ENCODE measurements around the gene PLEKHO2. TPM values are rescaled to one million over a fixed set of nuclear protein-coding genes. Genes with fewer than 3 reads are reported as not detected.

PLEKHO2 gene
- total RNA-seq, 2 donors from 2014 or later: 8.6 to 31.8 TPM

DNA sequence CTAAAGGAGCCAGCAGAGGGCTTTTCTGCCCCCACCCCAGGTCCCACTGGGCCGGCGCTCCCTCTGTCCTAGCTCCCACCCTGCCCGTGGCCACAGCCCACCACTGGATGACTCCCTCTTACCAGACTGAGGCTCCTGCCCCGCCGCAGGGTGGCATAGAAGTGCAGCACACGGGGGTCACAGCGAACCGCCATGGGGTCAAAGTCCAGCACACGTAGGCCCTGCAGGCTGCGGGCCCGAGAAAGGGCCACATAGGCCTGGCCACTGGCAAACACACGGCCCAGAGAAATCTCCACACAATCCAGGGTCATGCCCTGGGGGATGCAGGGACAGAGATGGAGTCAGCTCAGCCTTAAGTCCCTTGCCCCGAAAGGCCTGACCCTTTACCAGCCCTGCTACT, 25.3 kb upstream of the PLEKHO2 start:
- no peak for DNase-seq (ENCODE audit: low spot score)
- Histone ChIP-seq H3K27ac (no peak overlapping the region), H3K9me3 (no peaks in the 10 kb centered on the region), H3K4me3 (no peak overlapping the region), H3K36me3 (no peaks in the 10 kb centered on the region), H3K27me3 (replicated peaks; ENCODE audit: insufficient read depth) (no peaks in the 10 kb centered on the region), H3K4me1 (replicated peaks) (no peaks in the 10 kb centered on the region)
- no peak for TF ChIP-seq POLR2AphosphoS5 (IDR thresholded peaks at IDR 0.05)
- TF ChIP-seq POLR2A (IDR thresholded peaks at IDR 0.05): no peak
- TF ChIP-seq, protein P1, sequence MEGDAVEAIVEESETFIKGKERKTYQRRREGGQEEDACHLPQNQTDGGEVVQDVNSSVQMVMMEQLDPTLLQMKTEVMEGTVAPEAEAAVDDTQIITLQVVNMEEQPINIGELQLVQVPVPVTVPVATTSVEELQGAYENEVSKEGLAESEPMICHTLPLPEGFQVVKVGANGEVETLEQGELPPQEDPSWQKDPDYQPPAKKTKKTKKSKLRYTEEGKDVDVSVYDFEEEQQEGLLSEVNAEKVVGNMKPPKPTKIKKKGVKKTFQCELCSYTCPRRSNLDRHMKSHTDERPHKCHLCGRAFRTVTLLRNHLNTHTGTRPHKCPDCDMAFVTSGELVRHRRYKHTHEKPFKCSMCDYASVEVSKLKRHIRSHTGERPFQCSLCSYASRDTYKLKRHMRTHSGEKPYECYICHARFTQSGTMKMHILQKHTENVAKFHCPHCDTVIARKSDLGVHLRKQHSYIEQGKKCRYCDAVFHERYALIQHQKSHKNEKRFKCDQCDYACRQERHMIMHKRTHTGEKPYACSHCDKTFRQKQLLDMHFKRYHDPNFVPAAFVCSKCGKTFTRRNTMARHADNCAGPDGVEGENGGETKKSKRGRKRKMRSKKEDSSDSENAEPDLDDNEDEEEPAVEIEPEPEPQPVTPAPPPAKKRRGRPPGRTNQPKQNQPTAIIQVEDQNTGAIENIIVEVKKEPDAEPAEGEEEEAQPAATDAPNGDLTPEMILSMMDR (IDR thresholded peaks at IDR 0.05): no peak
- intact Hi-C loops (cut with DNase I): no loop called here
- 100% methylated on average over 7 of the region's 13 CpGs for WGBS

DNA sequence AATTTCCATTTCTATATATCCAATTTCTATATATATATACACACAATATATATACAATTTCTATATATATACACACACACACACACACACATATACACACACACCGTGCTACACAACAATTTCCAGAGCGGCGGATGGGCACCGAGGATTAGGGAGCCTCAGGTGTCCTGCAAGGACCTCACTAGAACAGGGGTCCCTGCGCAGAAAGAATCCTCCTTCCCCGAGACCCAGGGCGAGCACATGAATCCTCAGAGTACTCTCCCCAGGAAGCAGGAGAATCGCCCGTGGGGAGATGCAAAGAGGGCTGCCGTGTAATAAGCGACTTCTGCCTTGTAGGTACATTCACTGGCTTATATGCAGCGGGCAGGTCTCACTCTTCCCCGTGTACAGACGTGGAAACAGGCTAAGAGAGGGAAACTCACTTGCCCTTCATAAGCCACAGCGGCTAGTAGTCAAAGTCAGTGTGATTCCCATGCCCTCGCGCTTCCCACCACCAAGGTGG, 16.7 kb upstream of the PLEKHO2 start:
- no peak overlapping the region for H3K27ac ChIP-seq
- no peaks in the 10 kb centered on the region for H3K9me3 ChIP-seq
- WGBS: 3% methylated on average over 17 of the region's 17 CpGs
- no peak for DNase-seq (ENCODE audit: low spot score)
- no peaks in the 10 kb centered on the region for H3K27me3 ChIP-seq (replicated peaks; ENCODE audit: insufficient read depth)
- intact Hi-C loops (cut with DNase I): no loop called here
- peaks cover 4% of the 10 kb centered on the region for H3K4me1 ChIP-seq (replicated peaks)
- TF ChIP-seq POLR2A (IDR thresholded peaks at IDR 0.05) (no peak), POLR2AphosphoS5 (IDR thresholded peaks at IDR 0.05) (no peak)
- TF ChIP-seq, protein P1 (IDR thresholded peaks at IDR 0.05): no peak
- no peaks in the 10 kb centered on the region for H3K36me3 ChIP-seq
- peak overlapping the region; percentile 4 to 34 for H3K4me3 ChIP-seq

DNA sequence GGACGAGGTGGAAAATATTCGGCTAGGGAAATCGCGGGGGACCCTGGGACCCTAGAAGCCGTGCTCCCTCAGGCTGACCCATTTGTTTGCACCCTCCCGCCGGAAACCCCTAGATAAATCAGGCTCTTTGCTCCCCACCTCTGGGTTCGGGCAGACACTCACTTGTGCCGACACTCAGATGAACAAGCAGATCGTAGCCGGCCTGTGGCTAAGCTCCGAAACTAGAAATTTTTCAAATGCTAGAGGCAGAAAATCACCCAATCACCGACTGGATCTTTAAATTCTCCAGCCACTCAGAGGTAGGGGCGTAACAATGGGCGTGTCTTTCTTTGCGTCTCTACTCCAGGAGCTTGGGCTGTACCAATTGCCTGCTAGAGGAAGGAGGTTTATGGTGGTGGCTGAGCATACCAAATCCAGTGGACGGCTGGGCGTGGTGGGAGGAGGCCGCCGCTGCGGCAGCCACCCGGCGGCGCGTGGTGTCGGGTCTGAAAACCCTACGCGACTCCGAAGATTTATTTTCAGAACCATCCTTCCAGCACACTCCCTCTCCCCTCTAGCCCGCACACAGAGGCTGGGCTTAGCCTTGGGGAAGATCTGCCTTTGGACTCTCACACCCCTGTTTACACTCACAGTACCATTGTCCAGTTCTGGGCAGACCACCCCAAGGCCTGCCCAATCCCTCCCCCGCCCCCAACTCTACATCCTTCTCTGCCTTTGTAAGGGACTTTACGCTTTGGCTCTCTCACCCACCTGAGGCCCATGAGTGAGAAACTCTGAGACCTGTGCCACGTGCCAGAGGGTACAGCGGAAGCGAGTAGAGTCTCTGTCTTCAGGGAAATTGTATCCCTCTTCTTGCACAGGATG, 16.1 kb upstream of the PLEKHO2 start, which contains the start of gene PIF1:
TSS of gene PIF1 (minus strand) at position 217 of the 864 bp plus-strand sequence. CDS start 1,312 bp downstream, outside the sequence.
- peak within 1 kb of the TSS; percentile 4 to 34 for H3K4me3 ChIP-seq
- intact Hi-C loops (cut with DNase I): no loop called here
- peaks cover 4% of the 10 kb centered on the region for H3K4me1 ChIP-seq (replicated peaks)
- TF ChIP-seq POLR2A (IDR thresholded peaks at IDR 0.05) (peak; percentile 90), POLR2AphosphoS5 (IDR thresholded peaks at IDR 0.05) (peak; percentile 97)
- TF ChIP-seq, protein P1 (IDR thresholded peaks at IDR 0.05): peak in 2 of 4 experiments; percentile 23 to 33
- peak within 1 kb of the TSS; percentile 51 to 63 for H3K27ac ChIP-seq
- no peaks in the 10 kb centered on the region for H3K9me3 ChIP-seq
- peak; percentile 92 for DNase-seq (ENCODE audit: low spot score)
- WGBS: 3% methylated on average over 35 of the region's 35 CpGs
- H3K27me3 ChIP-seq (replicated peaks; ENCODE audit: insufficient read depth): no peaks in the 10 kb centered on the region
- H3K36me3 ChIP-seq: no peaks in the 10 kb centered on the region

DNA sequence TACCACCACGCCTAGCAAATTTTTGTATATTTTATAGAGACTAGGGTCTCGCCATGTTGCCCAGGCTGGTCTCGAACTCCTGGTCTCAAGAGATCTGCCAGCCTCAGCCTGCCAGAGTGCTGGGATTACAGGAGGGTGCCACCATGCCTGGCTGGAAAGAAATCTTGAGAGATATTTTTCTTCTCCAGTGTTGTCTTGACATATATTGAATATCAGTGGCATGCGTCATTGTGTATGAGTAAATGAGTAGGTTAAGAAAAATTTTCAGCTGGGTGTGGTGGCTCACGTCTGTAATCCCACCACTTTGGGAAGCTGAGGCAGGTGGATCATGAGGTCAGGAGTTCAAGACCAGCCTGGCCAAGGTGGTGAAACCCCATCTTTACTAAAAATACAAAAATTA, 12.7 kb upstream of the PLEKHO2 start:
- Histone ChIP-seq H3K4me1 (replicated peaks) (peaks cover 4% of the 10 kb centered on the region), H3K4me3 (no peak overlapping the region), H3K36me3 (no peaks in the 10 kb centered on the region), H3K27me3 (replicated peaks; ENCODE audit: insufficient read depth) (no peaks in the 10 kb centered on the region), H3K9me3 (no peaks in the 10 kb centered on the region), H3K27ac (no peak overlapping the region)
- 97% methylated on average over 5 of the region's 5 CpGs for WGBS
- TF ChIP-seq, protein P1 (IDR thresholded peaks at IDR 0.05): no peak
- TF ChIP-seq POLR2A (IDR thresholded peaks at IDR 0.05) (no peak), POLR2AphosphoS5 (IDR thresholded peaks at IDR 0.05) (no peak)
- DNase-seq (ENCODE audit: low spot score): no peak
- intact Hi-C loops (cut with DNase I): no loop called here
